GM18498 (cell line): ENCODE data around the gene SLC25A45.
"Not testable (repeated sequence)": the region's sequence is repeated elsewhere in the genome, so short reads cannot be mapped to it uniquely, and the experiment has no call there.

ENCODE experiments used
- ATAC-seq: cut with Tn5 transposase; IDR thresholded peaks from one replicate; pipeline ENCODE4 v1.9.1; 2021; ENCODE audit warnings: mild to moderate bottlenecking, moderate library complexity; ENCODE audit not compliant: unreplicated experiment

SLC25A45 gene

DNA sequence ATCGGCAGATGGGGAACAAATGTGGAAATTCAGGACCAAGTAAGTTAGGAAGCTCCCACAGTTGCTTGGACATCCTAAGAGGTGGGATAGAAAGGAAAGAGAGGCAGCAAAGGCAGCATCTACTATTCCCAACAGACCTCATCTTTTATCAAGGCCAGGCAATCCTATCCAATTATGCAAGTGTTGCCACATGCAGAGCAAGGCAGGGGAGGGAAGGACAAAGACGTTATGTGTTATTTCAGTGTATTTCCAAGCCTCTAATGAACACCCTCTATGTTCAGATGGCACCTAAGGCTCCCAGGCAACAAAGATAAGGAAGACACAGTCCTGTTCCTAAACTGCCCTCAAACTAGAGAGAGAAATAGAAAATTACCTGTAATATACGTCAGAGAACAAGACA lies 18.7 kb downstream of the SLC25A45 start:
- ATAC-seq, result no peak

DNA sequence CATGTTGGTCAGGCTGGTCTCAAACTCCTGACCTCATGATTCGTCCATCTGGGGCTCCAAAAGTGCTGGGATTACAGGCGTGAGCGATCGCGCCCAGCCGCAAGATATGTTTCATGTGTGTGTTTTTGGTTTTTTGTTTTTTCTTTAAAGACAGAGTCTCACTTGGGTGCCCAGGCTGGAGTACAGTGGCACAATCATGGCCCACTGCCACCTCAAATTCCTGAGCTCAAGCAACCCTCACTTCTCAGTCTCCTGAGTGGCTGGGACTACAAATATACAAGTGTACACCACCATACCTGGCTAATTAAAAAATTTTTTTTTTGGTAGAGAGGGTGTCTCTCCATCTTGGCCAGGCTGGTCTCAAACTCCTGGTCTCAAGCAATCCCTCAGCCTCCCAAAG lies 19.5 kb downstream of the SLC25A45 start:
- ATAC-seq, result no peak

DNA sequence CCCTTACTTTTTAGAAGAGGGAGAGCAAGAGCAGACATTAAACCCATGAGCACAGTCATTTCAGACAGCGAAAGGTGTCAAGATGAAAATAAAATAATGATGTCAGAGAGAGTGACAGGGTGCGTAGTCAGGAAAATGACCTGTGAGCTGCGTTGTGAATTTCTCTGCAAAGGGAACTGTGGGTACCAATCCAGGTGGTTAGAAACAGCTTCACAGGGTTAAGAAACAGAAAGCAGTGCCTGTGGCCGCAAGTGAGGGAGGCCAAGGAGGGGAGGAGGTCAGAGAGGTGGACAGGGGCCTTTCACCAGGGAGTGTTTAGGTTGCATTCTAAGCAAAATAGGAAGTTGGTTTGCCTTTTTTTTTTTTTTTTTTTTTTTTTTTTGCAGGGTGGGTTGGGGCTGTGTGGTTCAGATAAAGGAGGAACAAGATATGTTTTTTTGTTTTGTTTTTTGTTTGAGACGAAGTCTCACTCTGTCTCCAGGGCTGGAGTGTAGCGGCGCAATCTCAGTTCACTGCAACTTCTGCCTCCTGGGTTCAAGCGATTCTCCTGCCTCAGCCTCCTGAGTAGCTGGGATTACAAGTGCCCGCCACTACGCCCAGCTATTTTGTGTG lies 20.0 kb downstream of the SLC25A45 start:
- ATAC-seq, result peak; percentile 51

DNA sequence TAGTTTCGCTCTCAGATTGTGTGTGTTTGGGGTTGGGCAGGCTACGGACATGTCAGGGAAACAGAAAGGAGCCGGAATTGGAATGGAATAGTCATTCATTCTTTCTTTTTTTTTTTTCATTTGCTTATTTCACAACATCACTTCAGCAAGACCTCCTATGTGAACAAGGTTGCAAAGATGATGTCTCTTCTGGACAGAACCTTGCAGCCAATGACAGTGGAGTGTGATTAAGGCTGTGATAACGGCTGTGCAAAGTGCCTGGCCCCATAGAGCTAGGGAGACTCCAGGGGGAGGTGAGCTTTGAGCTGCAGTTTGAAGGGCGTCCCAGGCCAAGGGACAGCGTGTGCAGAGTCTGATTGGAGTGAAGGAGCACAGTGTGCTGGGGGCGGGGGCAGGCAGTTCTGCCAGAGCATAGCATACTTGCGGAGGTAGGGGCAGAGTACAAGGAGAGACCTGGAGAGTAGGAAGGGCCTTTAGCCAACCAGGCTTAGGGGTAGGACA lies 24.5 kb downstream of the SLC25A45 start:
- ATAC-seq, result no peak

DNA sequence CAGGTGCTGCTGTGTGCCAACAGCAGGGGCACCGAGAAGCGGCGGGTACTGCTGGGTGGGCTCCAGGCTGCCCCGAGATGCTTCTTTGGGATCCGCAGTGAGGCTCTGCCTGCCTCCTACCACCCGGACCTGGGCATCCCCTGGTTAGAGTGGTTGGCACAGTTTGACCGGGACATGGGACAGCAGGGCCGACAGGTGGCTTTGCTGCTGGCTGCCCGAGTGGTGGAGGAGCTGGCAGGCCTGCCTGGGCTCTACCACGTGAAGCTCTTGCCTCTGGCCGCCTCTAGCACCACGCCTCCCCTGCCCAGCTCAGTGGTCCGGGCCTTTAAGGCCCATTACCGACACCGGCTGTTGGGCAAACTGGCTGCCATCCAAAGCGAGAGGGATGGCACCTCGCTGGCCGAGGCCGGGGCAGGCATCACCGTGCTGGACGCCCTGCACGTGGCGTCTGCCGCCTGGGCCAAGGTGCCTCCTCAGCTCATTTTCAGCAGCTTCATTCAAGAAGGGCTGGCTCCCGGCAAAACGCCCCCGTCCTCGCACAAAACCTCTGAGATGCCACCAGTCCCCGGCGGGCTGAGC lies 26.0 kb downstream of the SLC25A45 start:
- ATAC-seq, result no peak

DNA sequence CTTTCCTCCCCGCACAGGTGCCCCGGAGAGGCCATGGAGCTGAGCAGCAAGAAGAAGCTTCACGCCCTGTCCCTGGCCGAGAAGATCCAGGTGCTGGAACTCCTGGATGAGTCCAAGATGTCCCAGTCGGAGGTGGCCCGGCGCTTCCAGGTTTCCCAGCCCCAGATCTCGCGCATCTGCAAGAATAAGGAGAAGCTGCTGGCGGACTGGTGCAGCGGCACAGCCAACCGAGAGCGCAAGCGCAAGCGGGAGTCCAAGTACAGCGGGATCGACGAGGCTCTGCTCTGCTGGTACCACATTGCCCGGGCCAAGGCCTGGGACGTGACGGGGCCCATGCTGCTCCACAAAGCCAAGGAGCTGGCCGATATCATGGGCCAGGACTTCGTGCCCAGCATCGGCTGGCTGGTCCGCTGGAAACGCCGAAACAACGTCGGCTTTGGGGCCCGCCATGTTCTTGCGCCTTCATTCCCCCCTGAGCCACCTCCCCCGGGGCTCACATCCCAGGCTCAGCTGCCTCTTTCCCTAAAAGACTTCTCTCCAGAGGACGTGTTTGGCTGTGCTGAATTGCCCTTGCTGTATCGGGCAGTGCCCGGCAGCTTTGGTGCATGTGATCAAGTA lies 26.6 kb downstream of the SLC25A45 start:
- no peak for ATAC-seq

DNA sequence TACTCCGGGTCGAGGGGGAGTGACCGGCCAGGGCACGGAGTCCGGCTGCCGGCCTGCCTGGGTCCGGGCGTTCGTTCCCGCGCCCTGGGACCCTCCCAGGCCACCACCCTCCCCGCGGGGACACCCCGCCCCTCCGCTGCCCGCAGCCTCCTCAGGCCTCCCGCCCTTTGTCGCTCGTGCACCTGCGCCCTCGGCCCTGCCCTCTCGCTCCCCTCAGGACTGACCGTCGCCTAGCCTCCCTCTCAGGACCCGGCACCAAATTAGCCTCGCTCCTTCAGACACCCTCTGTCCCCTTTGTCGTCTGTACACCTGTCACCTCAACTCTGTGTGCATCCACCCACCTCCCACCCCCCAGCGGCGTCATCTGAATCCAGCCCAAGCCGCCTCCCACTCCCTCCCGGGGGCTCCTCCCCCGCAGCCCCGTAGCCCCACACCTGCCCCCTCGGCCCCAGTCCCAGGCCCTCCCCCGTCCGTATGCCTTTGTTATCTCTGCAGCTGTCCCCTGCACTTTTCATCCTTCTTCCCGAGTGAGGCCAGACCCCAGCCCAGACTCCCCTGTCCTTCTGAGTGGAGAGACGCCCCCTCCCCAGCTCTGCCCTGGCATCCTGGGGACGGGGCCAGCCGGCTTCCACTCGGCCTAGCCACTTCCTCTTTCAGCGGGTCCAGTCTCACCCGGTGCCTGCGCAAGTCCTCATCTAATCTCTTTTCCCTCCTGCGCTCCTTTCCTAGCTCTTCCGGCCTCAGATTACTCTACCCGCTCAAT lies 27.3 kb downstream of the SLC25A45 start:
- ATAC-seq, result peak; percentile 28

DNA sequence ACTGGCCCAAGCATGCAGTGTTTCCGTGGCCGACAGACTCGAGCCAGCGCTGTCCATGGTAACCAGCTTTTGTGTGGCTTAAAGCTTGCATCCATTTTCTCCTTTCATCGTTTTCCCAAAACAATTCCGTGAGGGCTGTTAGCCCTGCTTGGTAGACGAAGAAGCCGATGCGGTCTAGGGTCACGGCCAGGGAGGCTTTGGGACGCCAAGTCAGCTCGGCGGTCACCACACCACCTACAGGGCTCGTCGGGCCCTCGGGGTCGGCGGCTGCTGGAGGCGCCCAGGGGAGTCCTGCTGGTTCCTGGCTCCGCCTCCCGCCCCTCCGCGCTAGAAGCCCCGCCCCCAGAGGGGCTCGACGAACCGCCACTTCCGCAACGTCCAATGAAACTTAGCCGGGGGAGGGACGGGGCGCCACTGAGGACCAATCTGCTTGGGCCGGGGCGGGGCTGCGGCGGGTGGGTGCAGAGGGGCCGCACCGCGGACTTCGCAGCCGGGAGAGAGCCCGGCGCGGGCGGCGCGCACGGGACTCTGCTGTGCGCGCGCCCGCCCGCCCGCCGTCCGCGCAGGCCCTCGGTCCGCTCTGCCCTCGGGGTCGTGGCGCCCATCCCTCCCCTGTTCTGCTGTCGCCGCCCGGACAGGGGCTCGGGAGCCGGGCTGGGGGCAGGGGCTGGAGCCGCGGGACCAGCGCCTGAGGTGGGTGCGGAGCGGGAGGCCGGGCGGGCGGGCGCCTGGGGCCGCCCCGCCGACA lies 28.0 kb downstream of the SLC25A45 start, which contains the start of gene TIGD3:
TIGD3 (plus strand) TSS at position 487 of the 748 bp plus-strand sequence. CDS start 1,058 bp downstream, outside the sequence.
- peak; percentile 89 for ATAC-seq

DNA sequence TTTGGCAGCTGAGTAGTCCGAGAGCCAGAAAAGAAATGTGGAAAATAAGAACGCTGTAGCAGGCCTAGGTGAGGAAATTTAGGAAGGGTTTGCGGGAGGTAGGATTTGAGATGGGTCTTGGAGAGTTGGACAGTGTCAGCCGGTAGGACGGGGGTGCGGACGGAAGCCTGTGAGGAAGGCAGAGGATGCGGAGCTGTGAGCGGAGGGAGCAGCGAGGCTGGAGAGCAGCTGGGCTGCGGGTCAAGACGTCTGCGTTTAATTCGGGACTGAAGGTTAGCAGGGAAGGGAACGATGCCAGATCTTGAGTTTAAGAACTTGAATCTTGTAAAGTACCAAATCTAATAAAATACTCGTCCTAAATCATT lies 28.6 kb downstream of the SLC25A45 start:
- no peak for ATAC-seq

DNA sequence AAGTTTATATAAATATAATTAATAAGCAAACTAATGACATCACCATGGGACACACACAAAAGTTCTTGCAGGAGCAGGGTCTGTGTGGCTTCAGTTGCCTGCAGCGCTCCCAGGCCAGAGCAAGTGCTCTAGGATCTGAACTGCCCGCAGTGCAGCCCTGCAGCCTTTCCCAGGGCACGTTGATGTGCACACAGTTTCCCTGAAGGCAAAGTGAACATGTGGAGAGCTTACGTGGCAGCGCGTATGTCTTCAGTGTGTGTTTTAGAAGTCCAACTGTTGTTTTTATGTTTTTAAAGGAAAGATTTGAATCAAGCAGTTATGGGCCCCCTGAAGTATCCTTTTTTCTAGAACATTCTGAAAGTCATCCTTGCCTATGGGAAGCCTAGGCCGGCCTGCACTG lies 29.1 kb downstream of the SLC25A45 start:
- no peak for ATAC-seq

DNA sequence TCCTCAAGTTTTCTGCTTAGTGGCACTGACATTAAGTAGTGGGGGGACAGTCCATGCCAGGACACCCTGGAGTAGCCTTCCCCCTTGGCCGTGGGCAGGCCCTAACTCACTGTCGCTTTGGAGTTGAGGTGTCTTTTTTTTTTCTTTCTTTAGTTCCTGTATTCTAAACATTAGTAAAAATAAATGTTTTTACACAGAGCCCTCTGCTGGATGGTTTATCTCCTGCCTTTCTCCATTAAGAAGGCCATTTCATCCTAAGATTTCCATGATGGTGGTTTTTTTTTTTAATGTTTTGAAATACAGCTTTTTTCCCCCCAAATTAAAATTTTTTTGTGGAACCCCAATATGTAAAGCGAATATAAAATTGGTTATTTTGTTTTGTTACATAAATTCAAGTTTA lies 29.7 kb downstream of the SLC25A45 start:
- ATAC-seq, result no peak

DNA sequence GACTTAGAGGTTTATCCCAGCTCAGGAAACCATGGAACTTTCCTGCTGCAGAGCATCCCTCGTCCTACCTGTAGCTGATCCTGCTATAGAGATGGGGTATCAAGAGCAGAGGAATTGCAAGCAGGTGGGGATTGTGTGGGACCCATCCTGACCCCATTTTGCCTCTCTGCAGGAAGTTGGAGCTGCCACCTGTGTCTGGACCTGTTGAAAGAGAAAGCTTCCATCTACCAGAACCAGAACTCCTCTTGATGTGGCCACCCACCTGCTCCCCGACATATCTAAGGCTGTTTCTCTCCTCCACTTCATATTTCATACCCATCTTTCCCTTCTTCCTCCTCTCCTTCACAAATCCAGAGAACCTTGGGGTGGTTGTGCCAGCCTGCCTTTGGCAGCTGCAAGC lies 30.9 kb downstream of the SLC25A45 start:
- no peak for ATAC-seq

DNA sequence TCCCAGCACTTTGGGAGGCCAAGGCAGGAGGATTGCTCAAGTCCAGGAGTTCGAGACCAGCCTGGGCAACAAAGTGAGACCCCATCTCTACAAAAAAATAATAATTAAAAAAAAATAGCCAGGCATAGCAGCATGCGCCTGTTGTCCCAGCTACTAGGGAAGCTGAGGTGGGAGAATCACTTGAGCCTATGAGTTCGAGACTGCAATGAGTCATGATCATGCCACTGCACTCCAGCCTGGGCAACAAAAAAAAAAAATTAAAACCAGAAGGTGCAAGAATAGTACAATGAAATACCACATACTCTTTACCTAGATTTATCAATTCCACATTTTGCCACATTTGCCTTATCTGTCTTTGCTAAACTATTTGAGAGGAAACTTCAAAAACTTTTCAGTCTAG lies 40.6 kb downstream of the SLC25A45 start:
- ATAC-seq, result no peak

DNA sequence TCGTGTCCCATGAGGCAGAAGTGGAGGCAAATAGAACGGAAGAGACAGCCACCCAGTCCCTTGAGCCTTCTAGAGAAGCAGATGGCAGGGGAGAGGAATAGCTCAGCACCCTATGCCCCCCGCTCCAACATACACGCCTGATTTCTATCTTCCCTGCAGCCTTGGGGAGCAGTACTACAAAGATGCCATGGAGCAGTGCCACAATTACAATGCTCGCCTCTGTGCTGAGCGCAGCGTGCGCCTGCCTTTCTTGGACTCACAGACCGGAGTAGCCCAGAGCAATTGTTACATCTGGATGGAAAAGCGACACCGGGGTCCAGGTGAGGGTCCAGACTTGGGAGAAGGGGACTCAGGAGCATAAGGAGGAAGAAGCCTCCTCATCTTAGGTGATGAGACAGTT lies 42.2 kb downstream of the SLC25A45 start:
- no peak for ATAC-seq

DNA sequence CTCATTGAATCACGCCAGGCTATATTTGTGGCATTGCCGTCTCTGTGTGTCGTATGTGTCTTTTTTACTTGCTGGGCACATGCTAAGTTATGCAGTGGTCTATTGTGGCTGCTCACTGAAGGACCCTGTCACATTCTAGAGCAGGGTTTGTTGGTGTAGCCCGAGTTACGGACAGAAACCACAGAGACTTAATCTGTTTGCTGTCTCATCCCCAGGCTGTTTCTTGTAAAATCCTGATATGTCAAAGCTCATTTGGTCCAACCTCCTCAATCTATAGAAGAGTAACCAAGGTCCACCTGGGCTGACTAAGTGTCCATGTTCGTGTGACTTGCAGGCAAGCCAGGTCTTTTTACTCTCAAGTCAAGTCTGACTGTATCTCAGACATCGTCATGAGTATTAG lies 43.8 kb downstream of the SLC25A45 start:
- no peak for ATAC-seq

DNA sequence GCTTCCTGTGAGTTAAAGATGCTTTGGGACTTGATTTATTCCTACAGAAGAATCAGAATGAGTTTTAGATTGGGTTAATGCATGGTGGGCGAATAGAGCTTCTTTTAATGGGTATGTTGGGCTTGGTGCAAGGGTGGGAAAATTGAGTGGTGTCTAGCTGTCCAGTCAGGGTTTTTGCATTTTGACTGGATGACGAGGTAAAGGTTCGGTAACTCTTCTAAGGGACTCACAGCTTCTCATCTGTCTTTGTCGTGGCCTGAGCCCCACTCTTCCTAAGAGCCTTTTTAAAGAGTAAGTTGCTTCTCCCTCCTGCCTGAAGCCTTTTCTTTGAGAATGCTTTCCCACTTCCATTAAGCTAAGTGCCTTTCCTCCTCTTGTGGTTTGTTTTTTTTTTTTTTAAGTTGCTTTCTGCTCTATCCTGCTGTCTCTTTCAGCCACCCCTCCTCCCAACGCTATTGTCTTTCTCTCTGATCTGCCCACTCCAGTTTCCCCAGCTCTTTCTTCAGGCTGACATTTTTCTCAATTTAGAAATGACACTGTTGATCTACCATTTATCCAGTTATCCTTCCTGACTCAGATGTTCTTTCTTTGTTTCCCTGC lies 47.6 kb downstream of the SLC25A45 start:
- no peak for ATAC-seq

DNA sequence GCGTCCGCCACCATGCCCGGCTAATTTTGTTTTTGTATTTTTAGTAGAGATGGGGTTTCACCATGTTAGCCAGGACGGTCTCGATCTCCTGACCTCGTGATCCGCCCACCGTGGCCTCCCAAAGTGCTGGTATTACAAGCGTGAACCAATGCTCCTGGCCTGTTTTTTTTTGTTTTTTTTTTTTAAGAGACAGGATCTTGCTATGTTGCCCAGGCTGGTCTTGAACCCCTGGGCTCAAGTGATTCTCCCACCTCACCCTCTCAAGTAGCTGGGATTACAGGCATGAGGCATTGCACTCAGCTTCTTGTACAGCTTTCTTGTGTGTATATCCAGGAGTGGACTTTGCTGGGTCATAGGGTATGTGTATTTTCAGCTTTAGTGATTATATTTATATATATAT lies 49.9 kb downstream of the SLC25A45 start:
- ATAC-seq, result not testable (repeated sequence)

DNA sequence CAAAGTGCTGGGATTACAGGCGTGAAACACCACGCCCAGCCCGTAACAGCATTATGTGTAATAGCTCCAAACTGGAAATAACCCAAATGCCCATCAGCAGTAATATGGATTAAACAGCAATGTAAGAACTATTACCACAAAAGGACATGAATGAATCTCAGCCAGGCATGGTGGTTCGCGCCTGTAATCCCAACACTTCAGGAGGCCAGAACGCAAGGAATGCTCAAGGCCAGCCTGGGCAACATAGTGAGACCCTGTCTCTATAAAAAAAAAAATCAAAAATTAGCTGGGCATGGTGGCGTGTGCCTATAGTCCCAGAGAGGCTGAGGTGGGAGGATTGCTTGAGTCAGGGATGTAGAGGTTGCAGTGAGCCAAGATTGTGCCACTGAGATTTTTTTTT lies 51.9 kb downstream of the SLC25A45 start:
- no peak for ATAC-seq

DNA sequence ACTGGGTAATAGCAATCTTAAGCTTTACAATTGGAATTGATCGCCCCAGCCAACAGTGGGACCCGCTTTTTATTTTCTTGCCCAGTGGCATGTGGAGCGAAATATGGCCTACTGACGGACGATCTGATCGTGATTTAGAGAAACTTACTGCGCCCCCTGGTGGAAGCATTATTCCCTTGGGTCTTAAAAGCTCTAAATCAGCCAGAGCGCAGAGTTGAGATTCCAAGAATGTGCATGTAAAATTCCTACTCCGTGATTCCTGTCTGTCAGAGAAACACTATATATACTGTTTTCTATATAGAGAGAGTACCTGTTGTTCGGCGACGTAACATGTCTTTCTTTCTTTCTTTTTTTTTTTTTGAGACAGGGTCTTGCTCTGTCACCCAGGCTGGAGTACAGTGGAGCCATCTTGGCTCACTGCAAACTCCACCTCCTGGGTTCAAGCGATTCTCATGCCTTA lies 52.5 kb downstream of the SLC25A45 start:
- no peak for ATAC-seq

DNA sequence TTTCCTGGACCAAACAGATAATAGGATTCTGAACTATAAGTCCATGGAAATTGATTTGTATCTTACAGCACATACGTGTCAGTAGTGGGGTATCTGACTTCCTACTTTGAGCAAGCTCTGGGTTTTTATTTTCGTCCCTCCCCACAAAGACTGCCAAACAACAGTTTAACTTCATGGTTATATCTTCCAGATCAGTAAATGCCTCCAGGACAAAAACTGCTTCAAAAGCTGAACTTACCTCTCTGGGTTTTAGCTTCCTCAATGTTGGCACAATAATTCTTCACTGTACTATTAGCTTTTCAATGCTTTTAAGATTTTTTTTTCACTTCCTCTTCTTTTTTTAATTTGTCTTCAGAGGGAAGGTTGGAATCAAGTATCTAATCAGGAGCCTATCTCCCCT lies 53.0 kb downstream of the SLC25A45 start:
- no peak for ATAC-seq
